Measurements from ENCODE around the gene PRRT4.

The PRRT4 gene

GRCh38 chr7:128303643-128304042 is 57.8 kb downstream of the PRRT4 start (continued):
- no peak for TF ChIP-seq PATZ1 (tag by site-specific recombination; IDR thresholded peaks at IDR 0.05)
- TF ChIP-seq MZF1 (tag by site-specific recombination; IDR thresholded peaks at IDR 0.05; ENCODE audit: borderline replicate concordance) = no peak
- TF ChIP-seq ZNF837 (tag by site-specific recombination; IDR thresholded peaks at IDR 0.05) = no peak
- no peak for TF ChIP-seq SP7 (tag by site-specific recombination; IDR thresholded peaks at IDR 0.05)
- TF ChIP-seq GLI4 (tag by site-specific recombination; IDR thresholded peaks at IDR 0.05) = no peak
- no peak for TF ChIP-seq ZNF580 (tag by site-specific recombination; IDR thresholded peaks at IDR 0.05)
- no peak for TF ChIP-seq ZNF391 (tag by site-specific recombination; IDR thresholded peaks at IDR 0.05; ENCODE audit: borderline replicate concordance, low read depth)
- TF ChIP-seq ZNF704 (tag by site-specific recombination; IDR thresholded peaks at IDR 0.05) = no peak
- TF ChIP-seq, protein P1, sequence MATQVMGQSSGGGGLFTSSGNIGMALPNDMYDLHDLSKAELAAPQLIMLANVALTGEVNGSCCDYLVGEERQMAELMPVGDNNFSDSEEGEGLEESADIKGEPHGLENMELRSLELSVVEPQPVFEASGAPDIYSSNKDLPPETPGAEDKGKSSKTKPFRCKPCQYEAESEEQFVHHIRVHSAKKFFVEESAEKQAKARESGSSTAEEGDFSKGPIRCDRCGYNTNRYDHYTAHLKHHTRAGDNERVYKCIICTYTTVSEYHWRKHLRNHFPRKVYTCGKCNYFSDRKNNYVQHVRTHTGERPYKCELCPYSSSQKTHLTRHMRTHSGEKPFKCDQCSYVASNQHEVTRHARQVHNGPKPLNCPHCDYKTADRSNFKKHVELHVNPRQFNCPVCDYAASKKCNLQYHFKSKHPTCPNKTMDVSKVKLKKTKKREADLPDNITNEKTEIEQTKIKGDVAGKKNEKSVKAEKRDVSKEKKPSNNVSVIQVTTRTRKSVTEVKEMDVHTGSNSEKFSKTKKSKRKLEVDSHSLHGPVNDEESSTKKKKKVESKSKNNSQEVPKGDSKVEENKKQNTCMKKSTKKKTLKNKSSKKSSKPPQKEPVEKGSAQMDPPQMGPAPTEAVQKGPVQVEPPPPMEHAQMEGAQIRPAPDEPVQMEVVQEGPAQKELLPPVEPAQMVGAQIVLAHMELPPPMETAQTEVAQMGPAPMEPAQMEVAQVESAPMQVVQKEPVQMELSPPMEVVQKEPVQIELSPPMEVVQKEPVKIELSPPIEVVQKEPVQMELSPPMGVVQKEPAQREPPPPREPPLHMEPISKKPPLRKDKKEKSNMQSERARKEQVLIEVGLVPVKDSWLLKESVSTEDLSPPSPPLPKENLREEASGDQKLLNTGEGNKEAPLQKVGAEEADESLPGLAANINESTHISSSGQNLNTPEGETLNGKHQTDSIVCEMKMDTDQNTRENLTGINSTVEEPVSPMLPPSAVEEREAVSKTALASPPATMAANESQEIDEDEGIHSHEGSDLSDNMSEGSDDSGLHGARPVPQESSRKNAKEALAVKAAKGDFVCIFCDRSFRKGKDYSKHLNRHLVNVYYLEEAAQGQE (tag by site-specific recombination; IDR thresholded peaks at IDR 0.05) = no peak

DNA sequence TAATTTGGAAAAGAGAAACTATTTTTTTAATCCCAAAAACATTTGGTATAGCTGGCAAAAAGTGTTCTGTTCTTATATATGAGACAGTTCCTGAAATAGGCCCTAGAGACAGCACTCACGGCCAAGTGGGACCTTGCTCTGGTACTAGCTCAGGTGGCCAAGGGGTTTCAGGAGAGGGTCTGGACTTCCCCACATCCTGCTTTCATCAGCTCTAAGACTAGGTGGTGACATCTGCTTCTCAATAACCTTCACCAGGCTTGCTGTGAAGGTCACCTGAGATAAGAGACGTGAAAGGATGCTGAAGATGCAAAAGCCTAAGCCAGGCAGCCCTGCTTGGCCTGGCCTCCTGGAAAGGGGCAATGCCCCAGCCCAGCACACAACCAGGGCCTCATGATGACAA is 58.4 kb downstream of the PRRT4 start:
- no peak overlapping the region for H3K4me3 ChIP-seq (ENCODE audit: low read depth, low read length)
- no peak for TF ChIP-seq ZNF18 (tag by site-specific recombination; IDR thresholded peaks at IDR 0.05)
- H3K9me3 ChIP-seq (ENCODE audit: control insufficient read depth, insufficient read depth, low read depth, low read length) = no peaks in the 10 kb centered on the region
- POLR2A ChIA-PET = no interaction called here
- peaks cover 11 to 52% of the 10 kb centered on the region in 2 experiments for H3K36me3 ChIP-seq (ENCODE audit: control insufficient read depth in 2 of 2, insufficient read depth in 1 of 2, low read length in 2 of 2)
- H3K4me1 ChIP-seq (ENCODE audit: control insufficient read depth, insufficient read depth, low read length) = no peaks in the 10 kb centered on the region
- CTCF ChIA-PET = interaction anchor here (1.8 kb wide), 1 partner anchor 19 kb away, joined by 7 read pairs; no protein-coding TSS in a partner anchor
- H3K27ac ChIP-seq (ENCODE audit: extremely low read depth, low read depth, low read length) = no peak overlapping the region

DNA sequence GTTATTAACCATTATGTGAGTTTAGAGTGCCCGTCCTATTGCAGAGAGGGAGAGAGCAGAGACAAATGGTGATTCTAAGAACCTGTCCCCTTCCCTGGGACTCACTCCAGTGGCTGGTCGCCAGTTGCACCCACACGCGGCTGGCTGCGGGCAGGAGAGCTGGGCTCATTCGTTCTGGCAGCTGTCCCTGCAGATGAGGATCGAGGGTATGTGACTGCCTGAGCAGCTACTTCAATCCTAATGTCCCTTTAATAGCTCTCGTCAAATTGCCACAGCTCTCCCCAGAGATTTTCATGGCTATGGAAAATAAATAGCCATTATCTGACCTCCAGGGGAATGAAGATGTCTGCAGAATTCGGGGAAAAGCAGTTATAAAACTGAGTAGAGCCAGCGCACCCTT is 59.4 kb downstream of the PRRT4 start:
- Histone ChIP-seq H3K36me3 (ENCODE audit: control insufficient read depth in 2 of 2, insufficient read depth in 1 of 2, low read length in 2 of 2) (peaks cover 11 to 42% of the 10 kb centered on the region in 2 experiments; a peak in 2 of 3 replicates), H3K27ac (ENCODE audit: extremely low read depth, low read depth, low read length) (no peak overlapping the region), H3K4me3 (ENCODE audit: low read depth, low read length) (no peak overlapping the region), H3K9me3 (ENCODE audit: control insufficient read depth, insufficient read depth, low read depth, low read length) (no peaks in the 10 kb centered on the region), H3K4me1 (ENCODE audit: control insufficient read depth, insufficient read depth, low read length) (no peaks in the 10 kb centered on the region)
- ChIA-PET CTCF (no interaction called here), POLR2A (no interaction called here)
- no peak for TF ChIP-seq ZNF621 (tag by site-specific recombination; IDR thresholded peaks at IDR 0.05)
- TF ChIP-seq ZNF133 (tag by site-specific recombination; IDR thresholded peaks at IDR 0.05) = no peak
- TF ChIP-seq, protein P2, sequence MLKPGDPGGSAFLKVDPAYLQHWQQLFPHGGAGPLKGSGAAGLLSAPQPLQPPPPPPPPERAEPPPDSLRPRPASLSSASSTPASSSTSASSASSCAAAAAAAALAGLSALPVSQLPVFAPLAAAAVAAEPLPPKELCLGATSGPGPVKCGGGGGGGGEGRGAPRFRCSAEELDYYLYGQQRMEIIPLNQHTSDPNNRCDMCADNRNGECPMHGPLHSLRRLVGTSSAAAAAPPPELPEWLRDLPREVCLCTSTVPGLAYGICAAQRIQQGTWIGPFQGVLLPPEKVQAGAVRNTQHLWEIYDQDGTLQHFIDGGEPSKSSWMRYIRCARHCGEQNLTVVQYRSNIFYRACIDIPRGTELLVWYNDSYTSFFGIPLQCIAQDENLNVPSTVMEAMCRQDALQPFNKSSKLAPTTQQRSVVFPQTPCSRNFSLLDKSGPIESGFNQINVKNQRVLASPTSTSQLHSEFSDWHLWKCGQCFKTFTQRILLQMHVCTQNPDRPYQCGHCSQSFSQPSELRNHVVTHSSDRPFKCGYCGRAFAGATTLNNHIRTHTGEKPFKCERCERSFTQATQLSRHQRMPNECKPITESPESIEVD (tag by site-specific recombination; IDR thresholded peaks at IDR 0.05) = no peak
- TF ChIP-seq ZNF223 (tag by site-specific recombination; IDR thresholded peaks at IDR 0.05) = no peak
- TF ChIP-seq GLI4 (tag by site-specific recombination; IDR thresholded peaks at IDR 0.05) = no peak
